Chondrocyte (in vitro differentiated cells): Measurements from ENCODE around the gene GSK3B. TPM values are rescaled to one million over a fixed set of nuclear protein-coding genes. Genes with fewer than 3 reads are reported as not detected.

ENCODE experiments used
- DNase-seq: peaks from one replicate; pipeline ENCODE4 v3.0.0; 2021; ENCODE audit warnings: mixed read lengths, low spot score
- H3K27ac Mint-ChIP-seq: one replicate; pipeline ENCODE4 v1.8.0; 2021; ENCODE audit warnings: mild to moderate bottlenecking, moderate library complexity, mixed read lengths; ENCODE audit not compliant: unreplicated experiment
- H3K27me3 Mint-ChIP-seq: 2 replicates; pipeline ENCODE4 v1.8.0; 2021; ENCODE audit warnings: low read depth, mixed read lengths
- H3K36me3 Mint-ChIP-seq: 2 replicates; pipeline ENCODE4 v1.8.0; 2021; ENCODE audit warnings: low read depth, mixed read lengths
- H3K4me1 Mint-ChIP-seq: 2 replicates; pipeline ENCODE4 v1.8.0; 2021; ENCODE audit warnings: low read depth, mild to moderate bottlenecking, mixed read lengths
- H3K4me3 Mint-ChIP-seq: one replicate; pipeline ENCODE4 v1.8.0; 2021; ENCODE audit warnings: mild to moderate bottlenecking, moderate library complexity, mixed read lengths; ENCODE audit not compliant: unreplicated experiment
- H3K9me3 Mint-ChIP-seq: 2 replicates; pipeline ENCODE4 v1.8.0; 2021; ENCODE audit warnings: low read depth, mixed read lengths
- CTCF ChIP-seq: fragments of 200-600 bp; sonication (generic); IDR thresholded peaks from 2 replicates; pipeline ENCODE4 v1.5.0; 2021; ENCODE audit warnings: antibody characterized with exemption, mild to moderate bottlenecking, moderate library complexity
- total RNA-seq: library from RNA; stranded (reverse); gene quantifications from 3 replicates; pipeline ENCODE4 v1.2.1, GENCODE V29; 2021

Gene GSK3B
- total RNA-seq, 1 donor from 2014 or later, result 73.0 TPM

DNA sequence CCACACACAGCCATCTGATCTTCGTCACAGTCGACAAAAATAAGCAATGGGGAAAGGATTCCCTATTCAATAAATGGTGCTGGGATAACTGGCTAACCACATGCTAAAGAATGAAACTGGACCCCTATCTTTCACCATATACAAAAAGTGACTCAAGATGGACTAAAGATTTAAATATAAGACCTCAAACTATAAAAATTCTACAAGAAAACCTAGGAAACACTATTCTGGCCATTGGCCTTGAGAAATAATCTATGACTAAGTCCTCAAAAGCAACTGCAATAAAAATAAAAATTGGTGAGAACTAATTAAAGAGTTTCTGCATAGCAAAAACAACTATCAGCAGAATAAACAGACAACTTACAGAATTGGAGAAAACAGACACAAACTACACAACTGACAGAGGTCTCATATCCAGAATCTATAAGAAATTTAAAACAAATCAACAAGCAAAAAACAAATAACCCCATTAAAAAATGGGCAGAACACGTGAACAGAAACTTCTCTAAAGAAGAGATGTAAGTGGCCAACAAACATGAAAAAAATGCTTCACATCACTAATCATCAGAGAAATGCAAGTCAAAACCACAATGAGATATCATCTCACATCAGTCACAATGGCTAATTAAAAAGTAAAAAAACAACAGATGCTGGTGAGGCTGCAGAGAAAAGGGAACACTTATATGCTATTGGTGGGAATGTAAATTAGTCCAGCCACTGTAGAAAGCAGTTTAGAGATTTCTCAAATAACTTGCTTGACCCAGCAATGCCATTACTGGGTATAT, 208.3 kb downstream of the GSK3B start:
- no peak overlapping the region for H3K4me3 Mint-ChIP-seq
- H3K27ac Mint-ChIP-seq, result no peak overlapping the region
- H3K9me3 Mint-ChIP-seq, result peaks cover 14% of the 10 kb centered on the region
- H3K27me3 Mint-ChIP-seq, result no peaks in the 10 kb centered on the region
- TF ChIP-seq CTCF, result no peak
- H3K4me1 Mint-ChIP-seq, result no peaks in the 10 kb centered on the region
- H3K36me3 Mint-ChIP-seq, result peaks cover 28% of the 10 kb centered on the region
- no peak for DNase-seq

GRCh38 chr3:119884161-119884557, 210.1 kb downstream of the GSK3B start:
- Mint-ChIP-seq H3K4me3 (no peak overlapping the region), H3K27me3 (no peaks in the 10 kb centered on the region), H3K4me1 (no peaks in the 10 kb centered on the region), H3K36me3 (peaks cover 29% of the 10 kb centered on the region), H3K27ac (no peak overlapping the region), H3K9me3 (peaks cover 11% of the 10 kb centered on the region)
- TF ChIP-seq CTCF, result no peak
- no peak for DNase-seq

DNA sequence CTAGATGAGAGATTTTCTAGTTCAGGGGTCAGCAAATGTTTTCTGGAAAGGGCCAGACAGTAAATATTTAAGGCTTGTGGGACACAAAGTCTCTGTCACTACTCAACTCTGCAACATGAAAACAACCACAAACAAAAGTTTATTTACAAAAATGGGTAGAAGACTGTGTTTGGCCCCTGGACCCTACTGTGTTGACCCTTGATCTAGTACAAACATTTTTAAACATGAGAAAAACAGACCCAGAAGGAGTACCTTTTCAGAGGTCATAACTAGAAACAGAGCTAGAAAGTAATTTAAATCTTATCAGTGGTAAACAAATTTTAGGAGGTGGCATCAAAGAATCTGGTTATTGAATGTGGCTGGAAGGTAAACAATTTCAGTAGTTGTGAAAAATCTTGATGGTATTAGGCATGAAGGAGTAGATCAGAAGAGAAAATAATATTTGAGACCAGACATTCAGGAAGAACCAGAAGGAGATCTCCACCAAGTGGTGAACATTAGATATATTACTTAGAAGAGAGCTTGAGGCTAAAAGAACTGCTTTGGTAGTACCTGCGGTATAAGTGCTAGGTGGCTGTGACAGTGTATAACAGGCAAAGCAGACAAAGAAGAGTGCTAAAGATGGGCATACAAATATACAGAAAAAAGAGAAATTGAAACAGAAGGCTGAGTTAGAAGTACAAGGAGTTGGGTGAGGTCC, 210.6 kb downstream of the GSK3B start:
- TF ChIP-seq CTCF, result peak; percentile 43
- no peaks in the 10 kb centered on the region for H3K4me1 Mint-ChIP-seq
- no peak overlapping the region for H3K4me3 Mint-ChIP-seq
- peaks cover 23% of the 10 kb centered on the region for H3K36me3 Mint-ChIP-seq
- no peaks in the 10 kb centered on the region for H3K27me3 Mint-ChIP-seq
- H3K9me3 Mint-ChIP-seq, result peaks cover 8% of the 10 kb centered on the region
- no peak for DNase-seq
- H3K27ac Mint-ChIP-seq, result no peak overlapping the region

GRCh38 chr3:119880966-119881365, 213.3 kb downstream of the GSK3B start:
- Mint-ChIP-seq H3K4me1 (no peaks in the 10 kb centered on the region), H3K9me3 (no peaks in the 10 kb centered on the region), H3K4me3 (no peak overlapping the region), H3K36me3 (peaks cover 13% of the 10 kb centered on the region), H3K27me3 (no peaks in the 10 kb centered on the region), H3K27ac (no peak overlapping the region)
- no peak for TF ChIP-seq CTCF
- DNase-seq, result no peak

DNA sequence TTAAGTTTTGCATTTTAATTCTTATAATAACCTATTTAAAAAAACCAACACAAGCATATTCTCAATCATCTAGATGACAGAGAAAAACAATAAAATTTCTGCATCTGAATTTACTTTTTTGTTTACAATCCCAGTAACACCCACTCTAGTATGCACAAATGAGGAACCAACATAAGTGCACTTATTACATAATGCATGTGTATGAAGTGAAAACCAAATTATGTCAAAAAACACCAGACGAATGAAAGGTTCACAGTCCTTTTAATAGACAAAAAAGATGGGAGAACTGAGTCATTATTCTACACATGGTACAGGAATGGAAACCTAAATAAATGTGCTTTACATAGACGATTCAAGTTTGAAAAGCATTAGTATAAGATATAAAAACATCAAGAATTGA, 220.6 kb downstream of the GSK3B start:
- Mint-ChIP-seq H3K27ac (no peak overlapping the region), H3K9me3 (no peaks in the 10 kb centered on the region), H3K27me3 (no peaks in the 10 kb centered on the region), H3K4me3 (no peak overlapping the region), H3K36me3 (peaks cover 5% of the 10 kb centered on the region), H3K4me1 (no peaks in the 10 kb centered on the region)
- TF ChIP-seq CTCF, result no peak
- no peak for DNase-seq
